HCT116 (cell line): ENCODE measurements around the gene CENPU. TPM values are rescaled to one million over a fixed set of nuclear protein-coding genes. Genes with fewer than 3 reads are reported as not detected.

Experiments
- ATAC-seq: fragments of 200-7000 bp; cut with Tn5 transposase; 2 replicates; pipeline ENCODE4 v1.9.1; 2020; ENCODE audit warnings: mild to moderate bottlenecking, moderate library complexity
- BruUV-seq: library from RNA; stranded (reverse); fragments of 400-500 nt; replicated peaks from 2 replicates; lab custom pipeline; 2021; lab: Mats Ljungman, UMichigan
- CTCF ChIA-PET: fragments of 300-600 bp; sonication (Branson Sonifier 250); formaldehyde crosslinking; loops from one replicate; lab custom pipeline; 2021; ENCODE audit warnings: antibody characterized with exemption; lab: Charles Lee
- POLR2A ChIA-PET: fragments of 300-600, 350-600 bp; sonication (Branson Sonifier 250); formaldehyde crosslinking; loops from one replicate; lab custom pipeline; 2021; ENCODE audit warnings: antibody characterized with exemption; lab: Charles Lee
- RAD21 ChIA-PET, 2 experiments: fragments of 300-600 bp; sonication (Branson Sonifier 250); formaldehyde crosslinking; loops; one replicate each; lab custom pipeline; 2023; ENCODE audit warnings: low total read pairs in 2 of 2; ENCODE audit not compliant: uncharacterized antibody in 2 of 2, unreplicated experiment in 2 of 2, low non-redundant PET in 1 of 2; lab: Charles Lee
- DNase-seq: peaks from one replicate; pipeline ENCODE4 v3.0.0-alpha.2; 2010; ENCODE audit warnings: low read depth, low spot score
- H2AFZ ChIP-seq: fragments of 200-600 bp; shearing (Covaris generic), sonication (generic); 2 replicates; pipeline ENCODE4 v1.6.1; 2017; ENCODE audit warnings: low read depth, mixed run types, mixed read lengths, antibody characterized with exemption, low read length; ENCODE audit not compliant: poor library complexity, severe bottlenecking
- H3K27ac ChIP-seq: 2 replicates; pipeline ENCODE4 v1.5.1; 2012; ENCODE audit warnings: low read depth, low read length
- H3K27me3 ChIP-seq: fragments of 200-600 bp; sonication (generic); 2 replicates; pipeline ENCODE4 v1.6.1; 2016; ENCODE audit warnings: mixed run types, low read length, mixed read lengths; ENCODE audit not compliant: insufficient read depth
- H3K36me3 ChIP-seq, 2 experiments: fragments of 200-500 bp in 1 of 2; fragments of 200-600 bp in 1 of 2; sonication (Bioruptor generic) in 1 of 2; sonication (generic) in 1 of 2; 2 replicates each; pipeline versions ENCODE4 v1.5.1 to v1.6.1; 2014 to 2016; ENCODE audit warnings: low read length in 2 of 2, inconsistent platforms in 1 of 2, mixed read lengths in 1 of 2, mixed run types in 1 of 2; ENCODE audit not compliant: insufficient read depth in 2 of 2, control insufficient read depth in 1 of 2
- H3K4me1 ChIP-seq, 2 experiments: fragments of 200-600 bp in 1 of 2; sonication (generic) in 1 of 2; 2 replicates each; pipeline versions ENCODE4 v1.5.1 to v1.6.1; 2012 to 2017; ENCODE audit warnings: low read length in 2 of 2, inconsistent platforms in 1 of 2, mild to moderate bottlenecking in 1 of 2, mixed read lengths in 1 of 2, mixed run types in 1 of 2, moderate library complexity in 1 of 2; ENCODE audit not compliant: insufficient read depth in 2 of 2, control insufficient read depth in 1 of 2
- H3K4me2 ChIP-seq: fragments of 200-600 bp; sonication (generic); 2 replicates; pipeline ENCODE4 v1.6.1; 2017; ENCODE audit warnings: mixed run types, low read length, mixed read lengths
- H3K4me3 ChIP-seq, 2 experiments: fragments of 200-600 bp in 1 of 2; sonication (generic) in 1 of 2; replicated peaks in 1 of 2; 2 replicates each; pipeline ENCODE4 v1.5.1; 2011 to 2016; ENCODE audit warnings: low read length in 2 of 2, control low read depth in 1 of 2, low read depth in 1 of 2, mild to moderate bottlenecking in 1 of 2, mixed read lengths in 1 of 2, mixed run types in 1 of 2
- H3K79me2 ChIP-seq: fragments of 200-600 bp; sonication (generic); 2 replicates; pipeline ENCODE4 v1.6.1; 2017; ENCODE audit warnings: mild to moderate bottlenecking, mixed run types, low read length, moderate library complexity, mixed read lengths; ENCODE audit not compliant: insufficient read depth
- H3K9ac ChIP-seq: fragments of 200-600 bp; sonication (generic); 2 replicates; pipeline ENCODE4 v1.6.1; 2016; ENCODE audit warnings: low read length, mixed read lengths
- H3K9me2 ChIP-seq: fragments of 200-600 bp; sonication (generic), shearing (Covaris generic); 2 replicates; pipeline ENCODE4 v1.6.1; 2017; ENCODE audit warnings: mixed run types, mild to moderate bottlenecking, moderate library complexity; ENCODE audit not compliant: insufficient read depth
- H3K9me3 ChIP-seq, 2 experiments: fragments of 200-500 bp in 1 of 2; fragments of 200-600 bp in 1 of 2; sonication (Bioruptor generic) in 1 of 2; sonication (generic) in 1 of 2; 2 replicates each; pipeline ENCODE4 v1.6.1; 2014 to 2017; ENCODE audit warnings: low read length in 2 of 2, mixed read lengths in 2 of 2, inconsistent platforms in 1 of 2, low read depth in 1 of 2, mild to moderate bottlenecking in 1 of 2, mixed run types in 1 of 2, moderate library complexity in 1 of 2; ENCODE audit not compliant: control insufficient read depth in 1 of 2, insufficient read depth in 1 of 2
- H4K20me1 ChIP-seq: fragments of 200-600 bp; sonication (generic), shearing (Covaris generic); 2 replicates; pipeline ENCODE4 v1.6.1; 2017; ENCODE audit warnings: mixed run types, mild to moderate bottlenecking, moderate library complexity; ENCODE audit not compliant: insufficient read depth
- CBX3 ChIP-seq: IDR thresholded peaks from 2 replicates; pipeline ENCODE4 v1.6.1; 2012; ENCODE audit warnings: low read depth
- JUND ChIP-seq: IDR thresholded peaks from 2 replicates; pipeline ENCODE4 v1.6.1; 2012
- MAX ChIP-seq: IDR thresholded peaks from 2 replicates; pipeline ENCODE4 v1.6.1; 2012
- POLR2A ChIP-seq: IDR thresholded peaks from 2 replicates; pipeline ENCODE4 v1.7.0; 2011; ENCODE audit warnings: borderline replicate concordance; ENCODE audit not compliant: insufficient read depth, insufficient read length; ENCODE audit errors: extremely low read depth
- RAD21 ChIP-seq: IDR thresholded peaks from 2 replicates; pipeline ENCODE4 v1.6.1; 2012; ENCODE audit warnings: low read depth, mild to moderate bottlenecking
- SIN3A ChIP-seq: IDR thresholded peaks from 2 replicates; pipeline ENCODE4 v1.6.1; 2012; ENCODE audit warnings: low read depth
- SP1 ChIP-seq: IDR thresholded peaks from 2 replicates; pipeline ENCODE4 v1.6.1; 2012; ENCODE audit warnings: low read depth
- SRF ChIP-seq: IDR thresholded peaks from 2 replicates; pipeline ENCODE4 v1.6.1; 2012; ENCODE audit warnings: low read depth
- TCF7L2 ChIP-seq: IDR thresholded peaks from 2 replicates; pipeline ENCODE4 v1.7.0; 2011; ENCODE audit warnings: borderline replicate concordance, inconsistent platforms; ENCODE audit not compliant: insufficient read depth, insufficient read length; ENCODE audit errors: extremely low read depth
- ZNF274 ChIP-seq: fragments of 200-500 bp; sonication (Bioruptor generic); IDR thresholded peaks from 2 replicates; pipeline ENCODE4 v1.6.1; 2014; ENCODE audit warnings: mild to moderate bottlenecking, low read depth, low read length, inconsistent platforms
- intact Hi-C: fragments of 100-400 bp; cut with micrococcal nuclease; formaldehyde crosslinking; loops from 2 replicates; pipeline ENCODE4 v1.10.0; 2022
- total RNA-seq: library from RNA; stranded (reverse); gene quantifications from one replicate; pipeline ENCODE4 v1.2.1, GENCODE V29; 2021; ENCODE audit not compliant: unreplicated experiment

CENPU gene
- total RNA-seq, 1 experiment from 2014 or later: 28.2 TPM

GRCh38 chr4:184699941-184700340, 34.0 kb downstream of the CENPU start:
- no TSS peak for BruUV-seq
- no peak overlapping the region for H3K9ac ChIP-seq
- ChIA-PET CTCF (no interaction called here), RAD21 (no interaction called here), POLR2A (no interaction called here)
- H3K27ac ChIP-seq: no peak overlapping the region
- no peaks in the 10 kb centered on the region for H3K79me2 ChIP-seq
- no peak overlapping the region for H3K4me3 ChIP-seq
- no peak for ATAC-seq
- H3K4me2 ChIP-seq: no peak overlapping the region
- intact Hi-C loops: no loop called here
- H3K9me2 ChIP-seq: no peaks in the 10 kb centered on the region
- TF ChIP-seq POLR2A: no peak
- TF ChIP-seq SIN3A: no peak
- no peak for TF ChIP-seq RAD21
- TF ChIP-seq SP1: no peak
- no peak for TF ChIP-seq TCF7L2
- TF ChIP-seq JUND: no peak
- H3K9me3 ChIP-seq: no peaks in the 10 kb centered on the region
- no peaks in the 10 kb centered on the region for H3K27me3 ChIP-seq
- H3K36me3 ChIP-seq: peaks cover 0 to 2% of the 10 kb centered on the region in 2 experiments; a peak in 1 of 4 replicates
- no peak overlapping the region for H2AFZ ChIP-seq
- no peaks in the 10 kb centered on the region for H3K4me1 ChIP-seq
- H4K20me1 ChIP-seq: no peaks in the 10 kb centered on the region
- no peak for DNase-seq

- H2AFZ ChIP-seq: no peak overlapping the region
- no peak overlapping the region for H3K9ac ChIP-seq
- CTCF ChIA-PET: no interaction called here
- no peaks in the 10 kb centered on the region for H3K9me3 ChIP-seq
- H3K4me3 ChIP-seq: no peak overlapping the region
- H3K27me3 ChIP-seq: no peaks in the 10 kb centered on the region
- no TSS peak for BruUV-seq
- ATAC-seq (no peak), DNase-seq (no peak)
- H3K79me2 ChIP-seq: no peaks in the 10 kb centered on the region
- no peaks in the 10 kb centered on the region for H4K20me1 ChIP-seq
- intact Hi-C loops: no loop called here
- H3K36me3 ChIP-seq: peaks cover 0 to 2% of the 10 kb centered on the region in 2 experiments; a peak in 1 of 4 replicates
- POLR2A ChIA-PET: no interaction called here
- RAD21 ChIA-PET: no interaction called here
- no peaks in the 10 kb centered on the region for H3K9me2 ChIP-seq
- H3K4me2 ChIP-seq: no peak overlapping the region
- no peak overlapping the region for H3K27ac ChIP-seq
- TF ChIP-seq MAX: no peak
- TF ChIP-seq SRF: no peak
- TF ChIP-seq RAD21: no peak
- TF ChIP-seq CBX3: no peak
- no peak for TF ChIP-seq TCF7L2
- TF ChIP-seq ZNF274: no peak
- no peaks in the 10 kb centered on the region for H3K4me1 ChIP-seq
Measured at GRCh38 chr4:184697956-184698355, 35.9 kb downstream of the CENPU start.
